HL-60 (cell line): Measurements from ENCODE around the gene CEP128.

ENCODE experiments used
- DNase-seq, 2 experiments: peaks; one replicate each; pipeline ENCODE4 v3.0.0-alpha.2; 2010 to 2020; ENCODE audit warnings: low read depth in 1 of 2, low spot score in 1 of 2
- H3K27ac ChIP-seq: fragments of 250-450 bp; sonication (Bioruptor Pico); replicated peaks from 2 replicates; pipeline ENCODE4 v1.5.1; 2020; ENCODE audit warnings: mild to moderate bottlenecking, moderate library complexity
- H3K27me3 ChIP-seq: fragments of 250-450 bp; sonication (Bioruptor Pico); 2 replicates; pipeline ENCODE4 v1.5.1; 2021; ENCODE audit warnings: mild to moderate bottlenecking, moderate library complexity; ENCODE audit not compliant: insufficient read depth, poor library complexity, severe bottlenecking
- H3K4me3 ChIP-seq: replicated peaks from 2 replicates; pipeline ENCODE4 v1.5.1; 2011; ENCODE audit warnings: mild to moderate bottlenecking, control low read depth, low read length; ENCODE audit not compliant: insufficient read depth
- CTCF ChIP-seq: IDR thresholded peaks from one replicate; pipeline ENCODE4 v1.5.1; 2011; ENCODE audit warnings: low read length, control low read depth, inconsistent platforms; ENCODE audit not compliant: insufficient read depth
- GABPA ChIP-seq: IDR thresholded peaks from 2 replicates; pipeline ENCODE4 v1.6.1; 2012; ENCODE audit warnings: low read depth
- POLR2AphosphoS5 ChIP-seq: IDR thresholded peaks from 2 replicates; pipeline ENCODE4 v1.6.1; 2012; ENCODE audit warnings: low read depth
- REST ChIP-seq: IDR thresholded peaks from 2 replicates; pipeline ENCODE4 v1.6.1; 2012; ENCODE audit warnings: low read depth; ENCODE audit not compliant: insufficient replicate concordance
- SPI1 ChIP-seq: IDR thresholded peaks from 2 replicates; pipeline ENCODE4 v1.6.1; 2012; ENCODE audit warnings: low read depth, mild to moderate bottlenecking, borderline replicate concordance

Gene CEP128

GRCh38 chr14:80621701-80622100, 319.8 kb downstream of the CEP128 start:
- TF ChIP-seq CTCF (no peak), SPI1 (no peak), REST (no peak)
- no peak for DNase-seq
- Histone ChIP-seq H3K27ac (no peak overlapping the region), H3K27me3 (no peaks in the 10 kb centered on the region), H3K4me3 (no peak overlapping the region)

GRCh38 chr14:80620434-80620833, 321.1 kb downstream of the CEP128 start:
- DNase-seq = no peak
- Histone ChIP-seq H3K4me3 (no peak overlapping the region), H3K27me3 (no peaks in the 10 kb centered on the region), H3K27ac (no peak overlapping the region)
- no peak for TF ChIP-seq REST
- no peak for TF ChIP-seq SPI1
- TF ChIP-seq CTCF = no peak
- no peak for TF ChIP-seq GABPA
- no peak for TF ChIP-seq POLR2AphosphoS5

GRCh38 chr14:80618751-80619329, 322.7 kb downstream of the CEP128 start:
- TF ChIP-seq SPI1 = no peak
- no peak for TF ChIP-seq REST
- no peak for TF ChIP-seq POLR2AphosphoS5
- TF ChIP-seq GABPA = no peak
- no peak for TF ChIP-seq CTCF
- no peak overlapping the region for H3K27ac ChIP-seq
- no peak overlapping the region for H3K4me3 ChIP-seq
- DNase-seq = no peak
- H3K27me3 ChIP-seq = no peaks in the 10 kb centered on the region
